Measurements from ENCODE around the gene ADRA2C.

- TF ChIP-seq, protein P1, sequence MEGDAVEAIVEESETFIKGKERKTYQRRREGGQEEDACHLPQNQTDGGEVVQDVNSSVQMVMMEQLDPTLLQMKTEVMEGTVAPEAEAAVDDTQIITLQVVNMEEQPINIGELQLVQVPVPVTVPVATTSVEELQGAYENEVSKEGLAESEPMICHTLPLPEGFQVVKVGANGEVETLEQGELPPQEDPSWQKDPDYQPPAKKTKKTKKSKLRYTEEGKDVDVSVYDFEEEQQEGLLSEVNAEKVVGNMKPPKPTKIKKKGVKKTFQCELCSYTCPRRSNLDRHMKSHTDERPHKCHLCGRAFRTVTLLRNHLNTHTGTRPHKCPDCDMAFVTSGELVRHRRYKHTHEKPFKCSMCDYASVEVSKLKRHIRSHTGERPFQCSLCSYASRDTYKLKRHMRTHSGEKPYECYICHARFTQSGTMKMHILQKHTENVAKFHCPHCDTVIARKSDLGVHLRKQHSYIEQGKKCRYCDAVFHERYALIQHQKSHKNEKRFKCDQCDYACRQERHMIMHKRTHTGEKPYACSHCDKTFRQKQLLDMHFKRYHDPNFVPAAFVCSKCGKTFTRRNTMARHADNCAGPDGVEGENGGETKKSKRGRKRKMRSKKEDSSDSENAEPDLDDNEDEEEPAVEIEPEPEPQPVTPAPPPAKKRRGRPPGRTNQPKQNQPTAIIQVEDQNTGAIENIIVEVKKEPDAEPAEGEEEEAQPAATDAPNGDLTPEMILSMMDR (conservative IDR thresholded peaks at IDR 0.05; ENCODE audit: low read depth in 2 of 2): no peak
- TF ChIP-seq EZH2 (IDR thresholded peaks at IDR 0.05; ENCODE audit: low read depth, unreplicated experiment): no peak
- TF ChIP-seq EZH2phosphoT487 (IDR thresholded peaks at IDR 0.05; ENCODE audit: unreplicated experiment): no peak
- no peak for TF ChIP-seq POLR2AphosphoS5 (IDR thresholded peaks at IDR 0.05; ENCODE audit: low read depth)
- no peak for TF ChIP-seq CREB1 (CRISPR knock-in tag; IDR thresholded peaks at IDR 0.05; ENCODE audit: low read depth)
Observed at GRCh38 chr4:3811621-3812020, 45.4 kb downstream of the ADRA2C start.

Data from GM23338 (cell line).